Adrenal gland (tissue), 12 donors: ENCODE results near the gene ICAM1. TPM values are rescaled to one million over a fixed set of nuclear protein-coding genes. Genes with fewer than 3 reads are reported as not detected.

Source experiments
- DNase-seq, 7 donors: peaks; one replicate each; pipeline ENCODE4 v3.0.0-alpha.2; 2019 to 2020
- H3K27ac ChIP-seq, 5 donors: fragments of 200-600 bp; sonication (generic) in 4 of 5; 1 replicate in 3 of 5; 2 replicates in 2 of 5; pipeline versions ENCODE4 v1.5.1 to v1.8.0; 2016 to 2020; ENCODE audit warnings: mild to moderate bottlenecking in 1 of 5
- H3K27me3 ChIP-seq: fragments of 200-600 bp; 2 replicates; pipeline ENCODE4 v1.8.0; 2021
- H3K36me3 ChIP-seq, 2 donors: fragments of 200-600 bp; replicated peaks in 1 of 2; 1 replicate in 1 of 2; 2 replicates in 1 of 2; pipeline versions ENCODE4 v1.5.1 to v1.8.0; 2018 to 2022
- H3K4me1 ChIP-seq, 2 donors: fragments of 200-600 bp; replicated peaks in 1 of 2; 1 replicate in 1 of 2; 2 replicates in 1 of 2; pipeline versions ENCODE4 v1.5.1 to v1.8.0; 2018 to 2021
- H3K4me3 ChIP-seq, 4 donors: fragments of 200-600 bp; sonication (generic) in 3 of 4; one replicate each; pipeline ENCODE4 v1.5.1; 2016 to 2018
- H3K9me3 ChIP-seq, 3 donors: fragments of 200-600 bp; sonication (generic) in 1 of 3; replicated peaks in 1 of 3; 1 replicate in 2 of 3; 2 replicates in 1 of 3; pipeline versions ENCODE4 v1.5.1 to v1.8.0; 2016 to 2021
- POLR2A ChIP-seq, 2 donors: fragments of 450-650 bp; IDR thresholded peaks; one replicate each; pipeline ENCODE4 v1.6.1; 2017; ENCODE audit warnings: antibody characterized with exemption in 2 of 2, mild to moderate bottlenecking in 2 of 2, moderate library complexity in 1 of 2
- WGBS, 4 donors: extraction: QIAGEN DNeasy Blood & Tissue Kit in 2 of 4; methylation state at CpG; one replicate each; pipeline versions ENCODE4 v1.1.5 to v1.1.7; 2013 to 2017; 5-methylcytosine and 5-hydroxymethylcytosine counted together
- intact Hi-C, 2 donors: fragments of 100-400 bp; cut with DNase I; formaldehyde crosslinking; loops; one replicate each; pipeline versions ENCODE4 v1.14.1 to v1.15.0; 2022 to 2023
- polyA plus RNA-seq, 3 donors: library from polyadenylated mRNA; stranded (reverse); fragments of 200-250 nt in 2 of 3; fragments of 350-450 nt in 1 of 3; fragmentation: Illumina TruSeq in 1 of 3; extraction: RNeasy Lipid Tissue Mini Kit (QIAGEN cat#74804) in 1 of 3; gene quantifications; one replicate each; pipeline ENCODE4 v1.2.3, GENCODE V29; 2013 to 2014
- total RNA-seq, 9 donors: library from RNA; depleted of rRNA in 4 of 9; stranded (reverse); fragments of >200 nt in 4 of 9; fragments of 120-200 nt in 1 of 9; fragmentation: NEBNext Ultra II Directional in 1 of 9; extraction: Animal tissue kit (Norgen Biotek cat#: 25700) in 1 of 9; gene quantifications; one replicate each; pipeline versions ENCODE4 v1.1.0 to v1.2.4, GENCODE V29; 2013 to 2023
- TF ChIP-seq, protein P1 (sequence below), 6 experiments: fragments of 450-650 bp in 4 of 6; fragments of 200-600 bp in 2 of 6; sonication (generic) in 1 of 6; IDR thresholded peaks; 1 replicate in 5 of 6; 2 replicates in 1 of 6; pipeline versions ENCODE4 v1.5.1 to v1.8.0; 2016 to 2021; ENCODE audit warnings: antibody characterized with exemption in 6 of 6, mild to moderate bottlenecking in 2 of 6, moderate library complexity in 1 of 6
- donor health status: healthy with polysubstance abuse.
- donor health status: Bipolar disorder and iron deficiency.
- donor health status: DM: yes; HTN: yes; CAD: no.
- donor health status: DM: no; HTN: no; CAD: no.
- donor health status: DM: no; HTN: no; CAD: no.
- donor health status: DM: yes; HTN: yes; CAD: no.

ICAM1 gene
- total and polyA plus RNA-seq, 12 donors = 2.2 to 90.4 (median 27.4) TPM

DNA sequence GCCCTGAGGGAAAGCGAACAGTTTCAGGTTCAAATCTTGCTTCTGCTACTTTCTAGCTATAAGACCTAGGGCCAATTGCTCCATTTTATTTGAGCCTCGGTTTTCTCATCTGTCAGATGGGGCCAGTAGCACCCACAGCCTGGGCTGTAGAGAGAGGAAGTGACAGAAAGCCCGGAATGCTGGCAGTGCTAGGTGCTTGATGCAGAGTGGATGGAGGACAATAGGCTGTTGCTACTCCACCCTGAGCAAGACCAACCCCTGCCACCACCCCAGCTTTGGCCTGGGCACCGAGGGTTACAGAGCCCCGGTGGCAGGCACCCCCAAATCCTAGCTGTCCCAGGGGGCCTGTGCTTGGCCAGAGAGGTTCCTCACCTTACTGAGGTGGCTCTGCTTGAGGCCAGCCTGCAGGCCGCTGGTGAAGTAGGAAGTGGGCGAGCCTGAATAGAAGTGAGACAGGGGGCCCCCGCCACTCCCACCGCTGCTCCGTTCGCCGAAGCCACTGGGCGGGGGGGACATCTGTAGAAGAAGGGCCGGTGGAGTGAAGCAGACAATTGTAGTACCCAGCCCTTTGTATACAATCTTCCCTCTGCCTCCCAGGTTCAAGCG is 47.0 kb downstream of the ICAM1 start:
- intact Hi-C loops = no loop called here
- Histone ChIP-seq H3K36me3 (peaks cover 0 to 64% of the 10 kb centered on the region in 2 donors), H3K27ac (no peak overlapping the region), H3K27me3 (no peaks in the 10 kb centered on the region), H3K4me1 (peaks cover 7 to 12% of the 10 kb centered on the region in 2 donors), H3K4me3 (no peak overlapping the region), H3K9me3 (no peaks in the 10 kb centered on the region)
- no peak for DNase-seq
- WGBS, 4 donors = 92 to 96% (median 93%) methylated on average over 11 to 15 of the region's 15 CpGs
- no peak for TF ChIP-seq POLR2A (IDR thresholded peaks at IDR 0.05)
- TF ChIP-seq, protein P1, sequence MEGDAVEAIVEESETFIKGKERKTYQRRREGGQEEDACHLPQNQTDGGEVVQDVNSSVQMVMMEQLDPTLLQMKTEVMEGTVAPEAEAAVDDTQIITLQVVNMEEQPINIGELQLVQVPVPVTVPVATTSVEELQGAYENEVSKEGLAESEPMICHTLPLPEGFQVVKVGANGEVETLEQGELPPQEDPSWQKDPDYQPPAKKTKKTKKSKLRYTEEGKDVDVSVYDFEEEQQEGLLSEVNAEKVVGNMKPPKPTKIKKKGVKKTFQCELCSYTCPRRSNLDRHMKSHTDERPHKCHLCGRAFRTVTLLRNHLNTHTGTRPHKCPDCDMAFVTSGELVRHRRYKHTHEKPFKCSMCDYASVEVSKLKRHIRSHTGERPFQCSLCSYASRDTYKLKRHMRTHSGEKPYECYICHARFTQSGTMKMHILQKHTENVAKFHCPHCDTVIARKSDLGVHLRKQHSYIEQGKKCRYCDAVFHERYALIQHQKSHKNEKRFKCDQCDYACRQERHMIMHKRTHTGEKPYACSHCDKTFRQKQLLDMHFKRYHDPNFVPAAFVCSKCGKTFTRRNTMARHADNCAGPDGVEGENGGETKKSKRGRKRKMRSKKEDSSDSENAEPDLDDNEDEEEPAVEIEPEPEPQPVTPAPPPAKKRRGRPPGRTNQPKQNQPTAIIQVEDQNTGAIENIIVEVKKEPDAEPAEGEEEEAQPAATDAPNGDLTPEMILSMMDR (IDR thresholded peaks at IDR 0.05) = no peak

DNA sequence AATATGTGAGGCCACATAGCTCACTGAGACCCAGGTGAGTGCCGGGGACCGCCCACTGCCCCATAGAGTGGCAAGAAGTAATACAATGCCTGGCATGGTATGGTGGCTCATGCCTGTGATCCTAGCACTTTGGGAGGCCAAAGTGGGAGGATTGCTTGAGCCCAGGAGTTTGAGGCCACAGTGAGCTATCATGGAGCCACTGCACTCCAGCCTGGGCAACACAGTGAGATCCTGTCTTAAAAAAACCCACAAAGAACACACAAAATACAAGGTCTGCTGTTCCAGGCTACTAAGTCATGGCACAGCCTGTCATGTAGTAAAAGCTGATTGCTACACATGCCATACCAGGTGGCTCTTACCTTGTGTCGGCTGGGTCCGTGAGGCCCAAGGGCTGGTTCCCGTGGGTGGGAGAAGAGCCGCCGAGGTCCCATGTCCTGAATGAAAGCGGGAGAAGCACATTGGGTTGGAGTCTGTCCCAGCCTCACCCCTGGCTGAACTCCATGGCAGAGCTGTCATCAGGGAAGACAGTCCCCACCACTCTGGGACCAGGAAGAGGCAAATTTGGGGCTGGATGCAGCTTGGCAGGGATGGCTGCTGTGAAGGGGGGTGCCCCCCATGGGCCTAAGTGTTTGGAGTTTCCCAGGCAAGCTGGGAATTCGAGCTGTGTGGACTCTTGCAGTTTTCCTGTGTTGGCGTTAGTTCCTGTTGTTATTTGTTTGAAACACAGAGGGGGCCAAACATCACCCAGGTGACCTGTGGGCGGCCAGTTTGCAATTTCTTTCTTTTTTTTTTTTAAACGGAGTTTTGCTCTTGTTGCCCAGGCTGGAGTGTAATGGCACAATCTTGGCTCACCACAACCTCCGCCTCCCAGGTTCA is 48.1 kb downstream of the ICAM1 start:
- H3K27me3 ChIP-seq = no peaks in the 10 kb centered on the region
- no peak overlapping the region for H3K27ac ChIP-seq
- peaks cover 7 to 12% of the 10 kb centered on the region in 2 donors for H3K4me1 ChIP-seq
- no peaks in the 10 kb centered on the region for H3K9me3 ChIP-seq
- intact Hi-C loops = no loop called here
- DNase-seq = no peak
- no peak overlapping the region for H3K4me3 ChIP-seq
- WGBS, 4 donors = 88 to 92% (median 91%) methylated on average over 12 to 13 of the region's 13 CpGs
- peaks cover 0 to 73% of the 10 kb centered on the region in 2 donors for H3K36me3 ChIP-seq
- TF ChIP-seq, protein P1 (IDR thresholded peaks at IDR 0.05) = no peak
- TF ChIP-seq POLR2A (IDR thresholded peaks at IDR 0.05) = no peak

- H3K27ac ChIP-seq = no peak overlapping the region
- intact Hi-C loops = no loop called here
- peaks cover 0 to 90% of the 10 kb centered on the region in 2 donors for H3K36me3 ChIP-seq
- no peaks in the 10 kb centered on the region for H3K27me3 ChIP-seq
- H3K9me3 ChIP-seq = no peaks in the 10 kb centered on the region
- no peaks in the 10 kb centered on the region for H3K4me1 ChIP-seq
- 83 to 98% (median 94%) methylated on average over 3 to 31 of the region's 32 CpGs for WGBS, 4 donors
- H3K4me3 ChIP-seq = no peak overlapping the region
- DNase-seq = no peak
- TF ChIP-seq POLR2A (IDR thresholded peaks at IDR 0.05) = no peak
- TF ChIP-seq, protein P1 (IDR thresholded peaks at IDR 0.05) = no peak
Measured at GRCh38 chr19:10320602-10321416, 49.9 kb downstream of the ICAM1 start.

- H3K36me3 ChIP-seq = peaks cover 0 to 94% of the 10 kb centered on the region in 2 donors
- intact Hi-C loops = no loop called here
Measured at GRCh38 chr19:10321417-10321797, 50.5 kb downstream of the ICAM1 start.

More at GRCh38 chr19:10321417-10321797, 50.5 kb downstream of the ICAM1 start:
- Histone ChIP-seq H3K4me1 (no peaks in the 10 kb centered on the region), H3K27ac (no peak overlapping the region), H3K9me3 (no peaks in the 10 kb centered on the region), H3K4me3 (no peak overlapping the region), H3K27me3 (no peaks in the 10 kb centered on the region)
- 60 to 91% (median 85%) methylated on average over 1 to 11 of the region's 11 CpGs for WGBS, 4 donors
- no peak for DNase-seq
- TF ChIP-seq POLR2A (IDR thresholded peaks at IDR 0.05) = no peak
- TF ChIP-seq, protein P1 (IDR thresholded peaks at IDR 0.05) = no peak
